ENCODE measurements around the gene SH3BGRL3.

SH3BGRL3 gene

GRCh38 chr1:26276432-26276838 lies 3.5 kb upstream of the SH3BGRL3 start:
- 0 out of 2 replicates have a peak, but pooled peaks have one; percentile 21 for TF ChIP-seq SPI1 (IDR thresholded peaks at IDR 0.05; ENCODE audit: low read depth, low read length)
- TF ChIP-seq TAF1 (IDR thresholded peaks at IDR 0.05; ENCODE audit: low read depth, low read length) = no peak
- DNase-seq (ENCODE audit: insufficient read length, low spot score) = no peak

GRCh38 chr1:26277261-26277661 lies 2.6 kb upstream of the SH3BGRL3 start:
- TF ChIP-seq POLR2A (IDR thresholded peaks at IDR 0.05; ENCODE audit: low read depth, low read length) (no peak), POU2F2 (IDR thresholded peaks at IDR 0.05; ENCODE audit: low read depth, low read length) (no peak), TAF1 (IDR thresholded peaks at IDR 0.05; ENCODE audit: low read depth, low read length) (no peak), PAX5 (IDR thresholded peaks at IDR 0.05; ENCODE audit: insufficient read depth, low read length, severe bottlenecking) (no peak), POLR2AphosphoS5 (IDR thresholded peaks at IDR 0.05; ENCODE audit: low read depth, low read length) (no peak), SPI1 (IDR thresholded peaks at IDR 0.05; ENCODE audit: low read depth, low read length) (no peak)
- FAIRE-seq (no peak), DNase-seq (ENCODE audit: insufficient read length, low spot score) (no peak)

More at GRCh38 chr1:26276432-26276838, 3.5 kb upstream of the SH3BGRL3 start:
- FAIRE-seq = peak; percentile 75

DNA sequence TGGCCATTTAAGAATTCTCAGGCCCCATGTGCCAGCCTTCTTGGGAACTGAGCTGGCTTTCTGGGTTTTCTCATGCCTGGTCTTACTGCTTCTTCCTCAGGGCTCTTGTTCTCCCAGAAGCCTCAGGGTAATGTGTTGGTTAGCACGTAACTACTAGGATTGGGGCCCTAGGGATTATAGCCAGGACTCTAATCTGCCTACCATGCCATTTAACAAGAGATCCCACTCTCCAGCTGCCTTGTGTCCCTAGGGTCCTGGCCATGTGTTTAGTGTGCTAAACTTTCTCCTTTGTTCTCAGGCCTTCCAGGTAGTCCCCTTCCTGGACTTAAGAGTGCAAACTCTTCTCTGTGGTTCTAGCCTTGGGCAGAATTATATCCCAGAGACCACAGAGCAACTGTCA lies 2.2 kb upstream of the SH3BGRL3 start:
- TF ChIP-seq POU2F2 (IDR thresholded peaks at IDR 0.05; ENCODE audit: low read depth, low read length) = no peak
- no peak for TF ChIP-seq TAF1 (IDR thresholded peaks at IDR 0.05; ENCODE audit: low read depth, low read length)
- no peak for TF ChIP-seq PAX5 (IDR thresholded peaks at IDR 0.05; ENCODE audit: insufficient read depth, low read length, severe bottlenecking)
- no peak for TF ChIP-seq SPI1 (IDR thresholded peaks at IDR 0.05; ENCODE audit: low read depth, low read length)
- no peak for TF ChIP-seq POLR2A (IDR thresholded peaks at IDR 0.05; ENCODE audit: low read depth, low read length)
- no peak for TF ChIP-seq POLR2AphosphoS5 (IDR thresholded peaks at IDR 0.05; ENCODE audit: low read depth, low read length)
- DNase-seq (ENCODE audit: insufficient read length, low spot score) (no peak), FAIRE-seq (no peak)

DNA sequence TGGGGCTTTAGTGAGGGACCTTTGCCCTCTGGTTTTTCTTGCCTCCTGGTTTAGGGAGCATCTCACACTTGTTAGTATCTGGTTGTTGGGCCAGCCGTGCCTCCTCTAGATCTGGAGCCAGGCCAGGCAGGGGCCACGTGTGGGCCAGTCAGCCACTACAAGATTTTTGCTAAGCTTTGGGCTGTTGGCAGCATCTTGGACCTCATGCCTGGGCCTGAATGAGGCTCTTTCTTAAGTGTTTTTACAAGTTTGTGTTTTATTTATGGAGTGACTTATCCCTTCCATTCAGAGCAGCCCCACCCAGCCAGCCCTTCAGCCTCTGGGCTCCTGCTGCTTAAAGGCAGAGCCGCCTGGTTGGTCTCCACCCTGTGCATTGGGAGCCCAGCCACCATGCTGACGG lies 1.6 kb upstream of the SH3BGRL3 start:
- TF ChIP-seq POU2F2 (IDR thresholded peaks at IDR 0.05; ENCODE audit: low read depth, low read length) (no peak), POLR2A (IDR thresholded peaks at IDR 0.05; ENCODE audit: low read depth, low read length) (no peak), PAX5 (IDR thresholded peaks at IDR 0.05; ENCODE audit: insufficient read depth, low read length, severe bottlenecking) (no peak), POLR2AphosphoS5 (IDR thresholded peaks at IDR 0.05; ENCODE audit: low read depth, low read length) (no peak), SPI1 (IDR thresholded peaks at IDR 0.05; ENCODE audit: low read depth, low read length) (no peak), TAF1 (IDR thresholded peaks at IDR 0.05; ENCODE audit: low read depth, low read length) (no peak)
- no peak for DNase-seq (ENCODE audit: insufficient read length, low spot score)
- FAIRE-seq = no peak

GRCh38 chr1:26278724-26279455 lies 996 bp upstream of the SH3BGRL3 start:
- DNase-seq (ENCODE audit: insufficient read length, low spot score) = no peak
- FAIRE-seq = peak; percentile 13
- TF ChIP-seq SPI1 (IDR thresholded peaks at IDR 0.05; ENCODE audit: low read depth, low read length) (peak; percentile 65), PAX5 (IDR thresholded peaks at IDR 0.05; ENCODE audit: insufficient read depth, low read length, severe bottlenecking) (no peak)

DNA sequence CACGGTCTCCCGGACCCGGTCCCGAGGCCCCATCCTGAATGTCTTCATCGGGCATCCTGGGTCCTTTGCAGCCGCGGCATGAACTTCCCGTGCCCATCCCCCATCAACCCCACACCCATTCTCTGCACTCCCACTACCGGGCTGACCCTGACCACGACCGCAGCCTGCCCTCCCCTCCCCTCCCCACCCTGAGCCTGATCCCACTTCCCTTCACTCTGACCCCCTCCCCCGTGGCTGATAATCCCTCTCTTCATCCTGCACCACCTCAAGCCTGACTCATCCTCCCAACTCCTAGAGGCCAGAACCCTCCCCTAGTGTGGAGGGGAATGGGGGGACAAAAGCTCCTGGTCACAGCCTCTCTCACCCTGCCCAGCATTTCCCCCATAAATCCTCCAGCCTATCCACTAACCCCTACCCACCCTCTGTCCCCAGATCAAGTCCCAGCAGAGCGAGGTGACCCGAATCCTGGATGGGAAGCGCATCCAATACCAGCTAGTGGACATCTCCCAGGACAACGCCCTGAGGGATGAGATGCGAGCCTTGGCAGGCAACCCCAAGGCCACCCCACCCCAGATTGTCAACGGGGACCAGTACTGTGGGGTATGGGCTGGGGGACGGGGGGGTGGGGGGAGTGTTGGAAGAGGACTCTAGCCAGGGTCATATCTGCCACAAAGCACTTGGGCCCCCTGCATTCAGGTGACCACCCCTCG lies 602 bp downstream of the SH3BGRL3 start:
- no peak for FAIRE-seq
- TF ChIP-seq POU2F2 (IDR thresholded peaks at IDR 0.05; ENCODE audit: low read depth, low read length) = no peak
- TF ChIP-seq SPI1 (IDR thresholded peaks at IDR 0.05; ENCODE audit: low read depth, low read length) = no peak
- TF ChIP-seq POLR2A (IDR thresholded peaks at IDR 0.05; ENCODE audit: low read depth, low read length) = no peak
- TF ChIP-seq PAX5 (IDR thresholded peaks at IDR 0.05; ENCODE audit: insufficient read depth, low read length, severe bottlenecking) = no peak
- TF ChIP-seq POLR2AphosphoS5 (IDR thresholded peaks at IDR 0.05; ENCODE audit: low read depth, low read length) = no peak
- TF ChIP-seq TAF1 (IDR thresholded peaks at IDR 0.05; ENCODE audit: low read depth, low read length) = no peak
- DNase-seq (ENCODE audit: insufficient read length, low spot score) = no peak

GRCh38 chr1:26281091-26281958 lies 1.4 kb downstream of the SH3BGRL3 start:
- no peak for FAIRE-seq
- no peak for DNase-seq (ENCODE audit: insufficient read length, low spot score)
- TF ChIP-seq POU2F2 (IDR thresholded peaks at IDR 0.05; ENCODE audit: low read depth, low read length) (no peak), TAF1 (IDR thresholded peaks at IDR 0.05; ENCODE audit: low read depth, low read length) (no peak), POLR2A (IDR thresholded peaks at IDR 0.05; ENCODE audit: low read depth, low read length) (no peak), POLR2AphosphoS5 (IDR thresholded peaks at IDR 0.05; ENCODE audit: low read depth, low read length) (no peak), SPI1 (IDR thresholded peaks at IDR 0.05; ENCODE audit: low read depth, low read length) (no peak), PAX5 (IDR thresholded peaks at IDR 0.05; ENCODE audit: insufficient read depth, low read length, severe bottlenecking) (no peak)

DNA sequence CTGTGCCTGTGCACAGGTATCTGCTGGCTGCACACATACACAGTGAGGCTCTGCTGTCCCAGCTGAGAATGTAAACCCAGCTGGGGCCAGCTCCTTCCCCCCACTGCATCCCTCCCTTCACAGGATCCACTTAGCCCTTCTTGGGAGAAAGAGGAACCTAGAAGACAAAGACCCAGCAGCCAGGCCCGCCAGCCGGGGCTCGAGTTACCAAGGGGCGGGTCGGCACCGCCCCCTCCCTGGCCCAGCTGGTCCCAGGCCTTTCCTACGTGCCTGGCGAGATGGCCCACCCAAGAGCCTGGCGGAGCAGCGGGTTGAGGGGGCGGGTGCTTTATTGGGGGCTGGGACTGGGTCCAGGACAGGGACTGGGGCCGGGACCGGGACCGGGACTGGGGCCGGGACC lies 2.1 kb downstream of the SH3BGRL3 start:
- FAIRE-seq (no peak), DNase-seq (ENCODE audit: insufficient read length, low spot score) (no peak)
- no peak for TF ChIP-seq SPI1 (IDR thresholded peaks at IDR 0.05; ENCODE audit: low read depth, low read length)
- TF ChIP-seq POLR2AphosphoS5 (IDR thresholded peaks at IDR 0.05; ENCODE audit: low read depth, low read length) = no peak
- TF ChIP-seq POU2F2 (IDR thresholded peaks at IDR 0.05; ENCODE audit: low read depth, low read length) = no peak
- no peak for TF ChIP-seq POLR2A (IDR thresholded peaks at IDR 0.05; ENCODE audit: low read depth, low read length)
- no peak for TF ChIP-seq PAX5 (IDR thresholded peaks at IDR 0.05; ENCODE audit: insufficient read depth, low read length, severe bottlenecking)
- no peak for TF ChIP-seq TAF1 (IDR thresholded peaks at IDR 0.05; ENCODE audit: low read depth, low read length)

DNA sequence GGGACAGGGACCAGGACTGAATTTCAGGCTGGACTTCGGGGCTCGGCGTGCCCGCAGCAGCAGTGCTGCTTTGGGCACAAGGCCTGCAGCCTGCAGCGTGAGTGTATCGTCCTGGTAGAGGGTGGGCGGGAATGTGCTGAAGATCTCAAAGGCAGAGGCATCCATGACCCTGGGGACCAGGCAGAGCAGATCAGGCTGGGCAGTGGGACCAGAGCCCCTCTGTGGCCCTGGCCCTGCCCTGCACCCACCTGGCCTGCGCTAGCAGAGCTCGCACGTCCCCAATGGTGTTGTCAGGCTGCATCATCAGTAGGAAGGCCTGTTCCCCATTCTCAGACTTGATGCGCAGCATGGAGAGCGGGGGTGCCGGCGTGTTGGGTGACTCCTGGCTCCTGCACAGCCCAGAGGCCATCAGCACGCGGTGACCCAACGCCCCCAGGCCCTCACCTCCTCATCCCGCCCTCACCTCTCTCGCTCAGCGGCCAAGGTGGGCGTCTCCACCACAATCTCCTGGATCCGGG lies 2.6 kb downstream of the SH3BGRL3 start:
- DNase-seq (ENCODE audit: insufficient read length, low spot score) (no peak), FAIRE-seq (no peak)
- TF ChIP-seq POU2F2 (IDR thresholded peaks at IDR 0.05; ENCODE audit: low read depth, low read length) (no peak), SPI1 (IDR thresholded peaks at IDR 0.05; ENCODE audit: low read depth, low read length) (no peak)
